ENCODE data around the gene TNNI3K.

TNNI3K gene

GRCh38 chr1:74570797-74571492 is 335.8 kb downstream of the TNNI3K start:
- DNase-seq (ENCODE audit: low read depth in 3 of 3) = no peak

DNA sequence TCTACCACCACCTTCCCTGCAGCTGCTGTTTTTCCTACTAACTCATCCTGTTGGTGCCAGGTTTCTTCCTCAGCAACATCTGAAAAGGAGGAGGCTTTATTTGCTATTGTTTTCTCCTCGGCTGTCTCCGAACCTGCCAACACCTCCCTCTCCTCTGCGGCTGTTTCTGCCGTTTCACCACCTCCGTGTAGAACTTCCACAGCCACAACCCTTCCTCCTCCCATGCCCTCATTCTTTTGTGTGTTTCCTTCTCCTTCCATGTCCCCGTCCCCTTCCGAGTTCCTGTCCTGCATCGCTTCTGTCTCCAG is 336.3 kb downstream of the TNNI3K start:
- no peak for DNase-seq (ENCODE audit: low read depth in 3 of 3)

GRCh38 chr1:74571891-74572290 is 336.7 kb downstream of the TNNI3K start:
- no peak for DNase-seq (ENCODE audit: low read depth in 3 of 3)

DNA sequence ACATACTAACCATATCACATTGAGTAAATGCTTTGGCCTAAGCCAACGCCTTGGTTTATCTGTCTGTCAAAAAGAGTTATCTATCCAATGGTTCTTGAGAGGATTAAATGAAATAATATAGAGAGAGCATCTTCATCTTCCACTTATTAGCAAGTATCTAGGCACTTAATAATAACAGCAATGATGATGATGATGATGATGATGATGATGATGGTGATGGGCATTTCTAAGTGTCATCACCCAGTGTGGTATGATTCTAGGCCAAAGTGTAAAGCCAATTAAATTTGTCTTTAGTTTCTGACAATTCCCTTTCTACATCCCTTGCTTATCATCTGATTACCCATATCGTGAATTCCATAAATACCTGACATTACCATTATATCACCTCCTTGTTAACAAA is 342.9 kb downstream of the TNNI3K start:
- no peak for DNase-seq (ENCODE audit: low read depth in 3 of 3)

- no peak for DNase-seq (ENCODE audit: low read depth in 3 of 3)
Observed at GRCh38 chr1:74579425-74579824, 344.2 kb downstream of the TNNI3K start.

- no peak for DNase-seq (ENCODE audit: low read depth in 3 of 3)
Observed at GRCh38 chr1:74583397-74583796, 348.2 kb downstream of the TNNI3K start.

GRCh38 chr1:74584185-74584584 is 349.0 kb downstream of the TNNI3K start:
- DNase-seq (ENCODE audit: low read depth in 3 of 3) = no peak

- no peak for DNase-seq (ENCODE audit: low read depth in 3 of 3)
Observed at GRCh38 chr1:74586253-74586897, 351.2 kb downstream of the TNNI3K start.

DNA sequence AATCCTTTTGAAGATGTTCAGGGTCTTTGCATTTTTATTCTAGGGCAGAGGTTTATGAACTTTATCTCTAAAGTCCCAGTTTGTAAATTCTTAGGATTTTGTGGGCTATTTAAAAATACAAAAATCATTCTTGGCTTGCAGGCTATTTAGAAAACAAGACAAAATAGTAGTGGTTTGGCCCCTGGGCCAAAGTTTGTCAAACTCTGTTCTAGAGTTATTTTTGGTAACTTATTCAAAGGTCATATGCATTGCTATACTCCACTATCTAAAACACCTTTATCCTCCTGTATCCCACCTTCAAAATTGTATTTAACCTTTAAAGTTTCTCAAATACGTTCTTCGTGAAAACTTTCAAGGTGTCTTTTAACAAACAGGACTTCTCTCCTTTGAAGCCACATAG is 352.7 kb downstream of the TNNI3K start:
- DNase-seq (ENCODE audit: low read depth in 3 of 3) = no peak

DNA sequence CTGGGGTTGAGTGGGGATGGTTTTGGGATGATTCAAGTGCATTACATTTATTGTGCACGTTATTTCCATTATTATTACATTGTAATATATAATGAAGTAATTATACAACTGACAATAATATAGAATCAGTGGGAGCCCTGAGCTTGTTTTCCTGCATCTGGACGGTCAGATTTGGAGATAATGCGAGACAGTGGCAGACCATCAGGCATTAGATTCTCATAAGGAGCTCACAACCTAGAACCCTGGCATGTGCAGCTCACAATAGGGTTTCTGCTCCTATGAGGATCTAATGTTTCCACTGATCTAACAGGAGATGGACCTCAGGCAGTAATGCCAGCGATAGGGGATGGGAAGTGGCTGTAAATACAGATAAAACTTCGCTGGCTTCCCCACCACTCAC is 355.1 kb downstream of the TNNI3K start:
- no peak for DNase-seq (ENCODE audit: low read depth in 3 of 3)

GRCh38 chr1:74591949-74592348 is 356.8 kb downstream of the TNNI3K start:
- DNase-seq (ENCODE audit: low read depth in 3 of 3) = no peak

- DNase-seq (ENCODE audit: low read depth in 3 of 3) = no peak
Observed at GRCh38 chr1:74592580-74593355, 357.6 kb downstream of the TNNI3K start.

Measured in stimulated activated CD4-positive, alpha-beta T cell treated with anti-CD3 and anti-CD28 coated beads, TNF-alpha, amount 100 ng/mL, for 48 hours (primary cell).